Myocyte (in vitro differentiated cells): ENCODE measurements around the gene PYGM. TPM values are rescaled to one million over a fixed set of nuclear protein-coding genes. Genes with fewer than 3 reads are reported as not detected.

Experiments
- DNase-seq: peaks from one replicate; pipeline ENCODE4 v3.0.0-alpha.2; 2012; ENCODE audit warnings: low read depth
- total RNA-seq: library from RNA; depleted of rRNA; stranded (reverse); fragments of >200 nt; gene quantifications from 2 replicates; pipeline ENCODE4 v1.2.3, GENCODE V29; 2014

Gene PYGM
- total RNA-seq, 1 donor from 2014 or later: 24.9 TPM

- no peak for DNase-seq
Observed at GRCh38 chr11:64769283-64769682, 9.5 kb upstream of the PYGM start.

GRCh38 chr11:64768300-64768694, 8.5 kb upstream of the PYGM start:
- no peak for DNase-seq

GRCh38 chr11:64767344-64768299, 7.8 kb upstream of the PYGM start:
- peak; percentile 62 for DNase-seq

GRCh38 chr11:64766881-64767280, 7.1 kb upstream of the PYGM start:
- DNase-seq: no peak

GRCh38 chr11:64765851-64766665, 6.3 kb upstream of the PYGM start:
- no peak for DNase-seq

- no peak for DNase-seq
Observed at GRCh38 chr11:64765291-64765850, 5.6 kb upstream of the PYGM start.

GRCh38 chr11:64764753-64765152, 5.0 kb upstream of the PYGM start:
- no peak for DNase-seq

- DNase-seq: no peak
Observed at GRCh38 chr11:64764040-64764611, 4.4 kb upstream of the PYGM start.

- no peak for DNase-seq
Observed at GRCh38 chr11:64763526-64764039, 3.8 kb upstream of the PYGM start.

GRCh38 chr11:64762674-64763525, 3.1 kb upstream of the PYGM start:
- DNase-seq: no peak

GRCh38 chr11:64762277-64762673, 2.5 kb upstream of the PYGM start:
- DNase-seq: no peak

GRCh38 chr11:64760759-64761420, 1.1 kb upstream of the PYGM start:
- peak; percentile 51 for DNase-seq

- peak; percentile 37 for DNase-seq
Observed at GRCh38 chr11:64759131-64759721, 548 bp downstream of the PYGM start.

- DNase-seq: no peak
Observed at GRCh38 chr11:64758330-64759079, 1.3 kb downstream of the PYGM start.

GRCh38 chr11:64757549-64758329, 2.0 kb downstream of the PYGM start:
- DNase-seq: no peak

GRCh38 chr11:64755681-64756361, 4.0 kb downstream of the PYGM start:
- DNase-seq: peak; percentile 46
